ENCODE results near the gene UROC1. TPM values are rescaled to one million over a fixed set of nuclear protein-coding genes. Genes with fewer than 3 reads are reported as not detected.
A peak's percentile ranks its signal among the peaks of the same experiment; 100 is the strongest.

Gene UROC1
- total RNA-seq, 1 donor from 2014 or later = not detected

GRCh38 chr3:126533506-126533905 is 15.9 kb upstream of the UROC1 start:
- no peak for DNase-seq (ENCODE audit: low spot score)

- no peak for DNase-seq (ENCODE audit: low spot score)
Observed at GRCh38 chr3:126531051-126531330, 13.4 kb upstream of the UROC1 start.

- no peak for DNase-seq (ENCODE audit: low spot score)
Observed at GRCh38 chr3:126530171-126531050, 12.8 kb upstream of the UROC1 start.

GRCh38 chr3:126529585-126530170 is 12.1 kb upstream of the UROC1 start:
- DNase-seq (ENCODE audit: low spot score) = no peak

GRCh38 chr3:126528800-126529541 is 11.4 kb upstream of the UROC1 start:
- peak; percentile 77 for DNase-seq (ENCODE audit: low spot score)

GRCh38 chr3:126528419-126528799 is 10.8 kb upstream of the UROC1 start:
- peak; percentile 24 for DNase-seq (ENCODE audit: low spot score)

- peak; percentile 67 for DNase-seq (ENCODE audit: low spot score)
Observed at GRCh38 chr3:126527455-126528211, 10.1 kb upstream of the UROC1 start.

- DNase-seq (ENCODE audit: low spot score) = peak; percentile 85
Observed at GRCh38 chr3:126527006-126527405, 9.4 kb upstream of the UROC1 start.

- peak; percentile 22 for DNase-seq (ENCODE audit: low spot score)
Observed at GRCh38 chr3:126526668-126527005, 9.1 kb upstream of the UROC1 start.

GRCh38 chr3:126525853-126526667 is 8.5 kb upstream of the UROC1 start:
- DNase-seq (ENCODE audit: low spot score) = peak; percentile 75

- peak; percentile 60 for DNase-seq (ENCODE audit: low spot score)
Observed at GRCh38 chr3:126525091-126525852, 7.7 kb upstream of the UROC1 start.

- DNase-seq (ENCODE audit: low spot score) = peak; percentile 89
Observed at GRCh38 chr3:126524429-126524988, 6.9 kb upstream of the UROC1 start.

- DNase-seq (ENCODE audit: low spot score) = peak; percentile 89
Observed at GRCh38 chr3:126523745-126524428, 6.3 kb upstream of the UROC1 start, which contains the start of gene CHST13. Gene CHST13 (plus strand): TSS chr3:126524155. CDS start chr3:126524333, 178 bp downstream.

- DNase-seq (ENCODE audit: low spot score) = no peak
Observed at GRCh38 chr3:126522363-126522788, 4.8 kb upstream of the UROC1 start.

- no peak for DNase-seq (ENCODE audit: low spot score)
Observed at GRCh38 chr3:126521122-126521891, 3.7 kb upstream of the UROC1 start.

- no peak for DNase-seq (ENCODE audit: low spot score)
Observed at GRCh38 chr3:126519506-126520455, 2.2 kb upstream of the UROC1 start.

GRCh38 chr3:126518779-126519177 is 1.2 kb upstream of the UROC1 start:
- no peak for DNase-seq (ENCODE audit: low spot score)

Measured in mesenteric fat pad (tissue), 1 donor.